Left ventricle myocardium superior (tissue), 1 donor: ENCODE results near the gene TIMELESS. TPM values are rescaled to one million over a fixed set of nuclear protein-coding genes. Genes with fewer than 3 reads are reported as not detected.
"Not testable (repeated sequence)": the region's sequence is repeated elsewhere in the genome, so short reads cannot be mapped to it uniquely, and the experiment has no call there.

Experiments
- ATAC-seq: fragments of 200-7000 bp; cut with Tn5 transposase; one replicate; pipeline ENCODE4 v1.9.1; 2020; ENCODE audit warnings: mild to moderate bottlenecking, moderate library complexity
- DNase-seq: peaks from one replicate; pipeline ENCODE4 v3.0.0-alpha.2; 2020
- intact Hi-C: fragments of 100-400 bp; cut with micrococcal nuclease; formaldehyde crosslinking; loops from one replicate; pipeline ENCODE4 v1.11.0; 2022
- long read RNA-seq: library from polyadenylated mRNA; unstranded; transcript quantifications from one replicate; pipeline ENCODE4 v2.0.0, GENCODE V29; 2021
- total RNA-seq: library from RNA; stranded (reverse); fragmentation: NEBNext Ultra II Directional; extraction: Animal tissue kit (Norgen Biotek cat#: 25700); gene quantifications from one replicate; pipeline ENCODE4 v1.2.1, GENCODE V29; 2021
- donor health status: DM: no; HTN: yes; CAD: no; lungs with severe emphysema.

Gene TIMELESS
- total RNA-seq: 2.0 TPM
- long read RNA-seq, full-length matches to known transcripts: 2 of 3 reads
- long read RNA-seq, partial matches to known transcripts: 1 of 3 reads
- long read RNA-seq, other reads (novel, unspliced or antisense): 0 of 3 reads

- intact Hi-C loops: no loop called here
- ATAC-seq: peak; percentile 99
- peak; percentile 91 for DNase-seq
These were observed at the start of gene TIMELESS for GRCh38 chr12:56448860-56449621. TIMELESS (minus strand) TSS chr12:56449426; CDS start chr12:56434170, 15,256 bp downstream.

GRCh38 chr12:56498126-56498902, 49.1 kb upstream of the TIMELESS start:
- DNase-seq, intact Hi-C loops, ATAC-seq: not testable (repeated sequence)

- DNase-seq: peak; percentile 63
- intact Hi-C loops, ATAC-seq: not testable (repeated sequence)
These were observed 47.5 kb upstream of the TIMELESS start for GRCh38 chr12:56496704-56497103.

GRCh38 chr12:56494481-56494880, 45.3 kb upstream of the TIMELESS start:
- intact Hi-C loops, DNase-seq, ATAC-seq: not testable (repeated sequence)

- ATAC-seq, intact Hi-C loops, DNase-seq: not testable (repeated sequence)
These were observed 44.8 kb upstream of the TIMELESS start for GRCh38 chr12:56494106-56494415.

- ATAC-seq, intact Hi-C loops, DNase-seq: not testable (repeated sequence)
These were observed 44.3 kb upstream of the TIMELESS start for GRCh38 chr12:56493409-56494105.

- intact Hi-C loops: no loop called here
- DNase-seq (no peak), ATAC-seq (no peak)
These were observed 41.1 kb upstream of the TIMELESS start for GRCh38 chr12:56490360-56490759.

- intact Hi-C loops: no loop called here
- ATAC-seq (peak; percentile 98), DNase-seq (peak; percentile 82)
These were observed 39.1 kb upstream of the TIMELESS start, which contains the start of gene GLS2 for GRCh38 chr12:56488041-56488955. GLS2 (minus strand) TSS chr12:56488161; CDS start chr12:56488118, 43 bp downstream.

GRCh38 chr12:56487448-56488040, 38.3 kb upstream of the TIMELESS start:
- intact Hi-C loops: no loop called here
- DNase-seq: peak; percentile 44
- peak; percentile 54 for ATAC-seq

- DNase-seq (no peak), ATAC-seq (no peak)
- intact Hi-C loops: no loop called here
These were observed 37.5 kb upstream of the TIMELESS start for GRCh38 chr12:56486694-56487093.

GRCh38 chr12:56484566-56484965, 35.3 kb upstream of the TIMELESS start:
- no peak for ATAC-seq
- no peak for DNase-seq
- intact Hi-C loops: no loop called here

GRCh38 chr12:56479625-56480024, 30.4 kb upstream of the TIMELESS start:
- no peak for DNase-seq
- intact Hi-C loops: no loop called here
- no peak for ATAC-seq

- ATAC-seq: no peak
- intact Hi-C loops: no loop called here
- no peak for DNase-seq
These were observed 28.4 kb upstream of the TIMELESS start for GRCh38 chr12:56477521-56478225.

GRCh38 chr12:56476972-56477432, 27.8 kb upstream of the TIMELESS start:
- DNase-seq: no peak
- ATAC-seq: no peak
- intact Hi-C loops: no loop called here

GRCh38 chr12:56476143-56476542, 26.9 kb upstream of the TIMELESS start:
- intact Hi-C loops: no loop called here
- DNase-seq (no peak), ATAC-seq (no peak)

GRCh38 chr12:56474389-56474788, 25.2 kb upstream of the TIMELESS start:
- intact Hi-C loops: no loop called here
- DNase-seq: peak; percentile 59
- ATAC-seq: peak; percentile 85
